Stimulated activated CD8-positive, alpha-beta memory T cell treated with anti-CD3 and anti-CD28 coated beads, Interleukin-7, amount 100 ng/mL, for 4 hours (primary cell): ENCODE data around the gene AGPAT4.
"Not testable (repeated sequence)": the region's sequence is repeated elsewhere in the genome, so short reads cannot be mapped to it uniquely, and the experiment has no call there.

ENCODE experiments used
- DNase-seq, 2 donors: peaks; one replicate each; pipeline ENCODE4 v3.0.0-alpha.2; 2020; ENCODE audit warnings: low read depth in 2 of 2

AGPAT4 gene

GRCh38 chr6:161273752-161274487 is at the start of gene AGPAT4:
TSS of gene AGPAT4 (minus strand) at chr6:161274061. CDS start at chr6:161232213, 41,848 bp downstream.
- DNase-seq = peak; percentile 46 to 56

- no peak for DNase-seq
Observed at GRCh38 chr6:161319231-161319630, 45.4 kb upstream of the AGPAT4 start.

GRCh38 chr6:161318456-161318855 is 44.6 kb upstream of the AGPAT4 start:
- DNase-seq = no peak

- no peak for DNase-seq
Observed at GRCh38 chr6:161316531-161316930, 42.7 kb upstream of the AGPAT4 start.

GRCh38 chr6:161315246-161315917 is 41.5 kb upstream of the AGPAT4 start:
- not testable (repeated sequence) for DNase-seq

- not testable (repeated sequence) for DNase-seq
Observed at GRCh38 chr6:161314541-161315245, 40.8 kb upstream of the AGPAT4 start.

GRCh38 chr6:161313940-161314509 is 40.2 kb upstream of the AGPAT4 start:
- DNase-seq = no peak

- not testable (repeated sequence) for DNase-seq
Observed at GRCh38 chr6:161313475-161313874, 39.6 kb upstream of the AGPAT4 start.

- DNase-seq = not testable (repeated sequence)
Observed at GRCh38 chr6:161309774-161310173, 35.9 kb upstream of the AGPAT4 start.

GRCh38 chr6:161308075-161308655 is 34.3 kb upstream of the AGPAT4 start:
- no peak for DNase-seq

GRCh38 chr6:161305860-161306259 is 32.0 kb upstream of the AGPAT4 start:
- no peak for DNase-seq

- DNase-seq = no peak
Observed at GRCh38 chr6:161303628-161304340, 29.9 kb upstream of the AGPAT4 start.

GRCh38 chr6:161302949-161303348 is 29.1 kb upstream of the AGPAT4 start:
- no peak for DNase-seq

- DNase-seq = no peak
Observed at GRCh38 chr6:161301338-161301737, 27.5 kb upstream of the AGPAT4 start.

- no peak for DNase-seq
Observed at GRCh38 chr6:161300823-161301222, 27.0 kb upstream of the AGPAT4 start.

- no peak for DNase-seq
Observed at GRCh38 chr6:161299726-161300125, 25.9 kb upstream of the AGPAT4 start.

- DNase-seq = no peak
Observed at GRCh38 chr6:161295784-161296183, 21.9 kb upstream of the AGPAT4 start.

- no peak for DNase-seq
Observed at GRCh38 chr6:161292650-161293281, 18.9 kb upstream of the AGPAT4 start.

GRCh38 chr6:161292145-161292544 is 18.3 kb upstream of the AGPAT4 start:
- DNase-seq = no peak

GRCh38 chr6:161290751-161291150 is 16.9 kb upstream of the AGPAT4 start:
- no peak for DNase-seq

- no peak for DNase-seq
Observed at GRCh38 chr6:161284653-161285052, 10.8 kb upstream of the AGPAT4 start.
